Measurements from ENCODE around the gene TUBB6. TPM values are rescaled to one million over a fixed set of nuclear protein-coding genes. Genes with fewer than 3 reads are reported as not detected.
A peak's percentile ranks its signal among the peaks of the same experiment; 100 is the strongest.

TUBB6 gene
- total and polyA plus RNA-seq, 2 donors from 2014 or later, result 25.9 to 98.9 TPM

GRCh38 chr18:12293831-12294230 is 14.2 kb upstream of the TUBB6 start:
- no peak for TF ChIP-seq CTCF (IDR thresholded peaks at IDR 0.05; ENCODE audit: borderline replicate concordance, extremely low read depth, insufficient read depth)
- H3K9me3 ChIP-seq (ENCODE audit: control insufficient read depth in 2 of 3, insufficient read depth in 1 of 3, low read length in 3 of 3), result peaks cover 0 to 5% (median 0%) of the 10 kb centered on the region in 3 donors
- DNase-seq (peak in 1 of 5 donors; percentile 25), FAIRE-seq (no peak)
- intact Hi-C loops (cut with DNase I), result no loop called here
- H3K4me3 ChIP-seq (ENCODE audit: low read length in 3 of 3), result no peak overlapping the region
- no peaks in the 10 kb centered on the region for H3K27me3 ChIP-seq (ENCODE audit: control insufficient read depth, insufficient read depth, low read length)
- H3K9ac ChIP-seq (ENCODE audit: low read length in 3 of 3), result no peak overlapping the region
- H3K27ac ChIP-seq (ENCODE audit: low read depth in 2 of 2, low read length in 2 of 2), result no peak overlapping the region
- H3K4me1 ChIP-seq (ENCODE audit: control insufficient read depth in 2 of 3, insufficient read depth in 2 of 3, low read depth in 1 of 3, low read length in 3 of 3), result peaks cover 0 to 1% (median 0%) of the 10 kb centered on the region in 3 donors
- H3K36me3 ChIP-seq (ENCODE audit: control insufficient read depth in 2 of 3, insufficient read depth in 3 of 3, low read length in 3 of 3), result no peaks in the 10 kb centered on the region

- DNase-seq, result peak in 1 of 5 donors; percentile 21
- no peak overlapping the region for H3K27ac ChIP-seq (ENCODE audit: low read depth in 2 of 2, low read length in 2 of 2)
- H3K27me3 ChIP-seq (ENCODE audit: control insufficient read depth, insufficient read depth, low read length), result no peaks in the 10 kb centered on the region
- no peak for TF ChIP-seq CTCF (IDR thresholded peaks at IDR 0.05; ENCODE audit: borderline replicate concordance, extremely low read depth, insufficient read depth)
- H3K9me3 ChIP-seq (ENCODE audit: control insufficient read depth in 2 of 3, insufficient read depth in 1 of 3, low read length in 3 of 3), result peaks cover 0 to 5% (median 0%) of the 10 kb centered on the region in 3 donors
- no peak overlapping the region for H3K4me3 ChIP-seq (ENCODE audit: low read length in 3 of 3)
- no peak overlapping the region for H3K9ac ChIP-seq (ENCODE audit: low read length in 3 of 3)
- no peaks in the 10 kb centered on the region for H3K36me3 ChIP-seq (ENCODE audit: control insufficient read depth in 2 of 3, insufficient read depth in 3 of 3, low read length in 3 of 3)
- H3K4me1 ChIP-seq (ENCODE audit: control insufficient read depth in 2 of 3, insufficient read depth in 2 of 3, low read depth in 1 of 3, low read length in 3 of 3), result no peaks in the 10 kb centered on the region
- intact Hi-C loops (cut with DNase I), result no loop called here
- no peak for FAIRE-seq
Observed at GRCh38 chr18:12295389-12296086, 12.5 kb upstream of the TUBB6 start.

DNA sequence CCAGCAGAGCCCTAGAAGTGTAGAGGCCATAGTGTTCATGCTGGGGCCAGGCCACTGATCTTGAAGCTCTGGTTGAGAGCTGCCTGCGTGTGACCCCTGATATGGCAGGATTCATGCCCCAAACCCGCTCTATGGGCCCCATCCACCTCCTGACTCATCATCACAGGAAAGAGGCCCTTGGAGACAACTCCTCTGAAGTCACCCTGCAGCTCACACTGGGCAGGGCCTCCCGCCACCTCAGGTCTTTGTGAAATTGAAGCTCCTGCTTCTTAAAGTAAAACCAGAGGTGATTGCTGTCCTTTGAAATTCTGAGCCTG is 12.0 kb upstream of the TUBB6 start:
- Histone ChIP-seq H3K9me3 (ENCODE audit: control insufficient read depth in 2 of 3, insufficient read depth in 1 of 3, low read length in 3 of 3) (peaks cover 0 to 5% (median 0%) of the 10 kb centered on the region in 3 donors), H3K4me1 (ENCODE audit: control insufficient read depth in 2 of 3, insufficient read depth in 2 of 3, low read depth in 1 of 3, low read length in 3 of 3) (no peaks in the 10 kb centered on the region), H3K27me3 (ENCODE audit: control insufficient read depth, insufficient read depth, low read length) (no peaks in the 10 kb centered on the region), H3K36me3 (ENCODE audit: control insufficient read depth in 2 of 3, insufficient read depth in 3 of 3, low read length in 3 of 3) (no peaks in the 10 kb centered on the region), H3K9ac (ENCODE audit: low read length in 3 of 3) (no peak overlapping the region), H3K27ac (ENCODE audit: low read depth in 2 of 2, low read length in 2 of 2) (no peak overlapping the region), H3K4me3 (ENCODE audit: low read length in 3 of 3) (no peak overlapping the region)
- DNase-seq (no peak), FAIRE-seq (no peak)
- TF ChIP-seq CTCF (IDR thresholded peaks at IDR 0.05; ENCODE audit: borderline replicate concordance, extremely low read depth, insufficient read depth), result no peak
- intact Hi-C loops (cut with DNase I), result no loop called here

DNA sequence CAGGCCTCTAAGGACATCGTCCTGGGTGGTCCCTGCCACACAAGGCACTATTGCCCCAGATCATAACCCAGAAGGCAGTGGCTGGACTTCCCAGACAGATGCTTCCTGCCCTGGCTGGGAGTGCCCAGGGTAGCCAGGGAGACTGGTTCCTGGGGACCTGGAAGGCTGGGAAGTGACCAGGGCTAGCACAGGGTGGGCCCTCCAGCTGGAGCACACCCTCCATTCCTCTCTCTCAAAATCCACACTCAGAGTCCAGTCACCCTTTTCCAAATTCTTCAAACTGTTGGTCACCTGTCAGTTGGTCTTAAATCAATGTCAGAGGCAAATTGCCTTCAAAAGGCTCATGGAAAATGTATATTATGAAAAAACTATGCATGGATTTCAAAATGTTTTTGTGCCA is 11.6 kb upstream of the TUBB6 start:
- no peak overlapping the region for H3K9ac ChIP-seq (ENCODE audit: low read length in 3 of 3)
- no peaks in the 10 kb centered on the region for H3K27me3 ChIP-seq (ENCODE audit: control insufficient read depth, insufficient read depth, low read length)
- no peak overlapping the region for H3K27ac ChIP-seq (ENCODE audit: low read depth in 2 of 2, low read length in 2 of 2)
- intact Hi-C loops (cut with DNase I), result no loop called here
- DNase-seq, result peak in 1 of 5 donors; percentile 14
- no peak for FAIRE-seq
- H3K4me1 ChIP-seq (ENCODE audit: control insufficient read depth in 2 of 3, insufficient read depth in 2 of 3, low read depth in 1 of 3, low read length in 3 of 3), result no peaks in the 10 kb centered on the region
- no peaks in the 10 kb centered on the region for H3K36me3 ChIP-seq (ENCODE audit: control insufficient read depth in 2 of 3, insufficient read depth in 3 of 3, low read length in 3 of 3)
- TF ChIP-seq CTCF (IDR thresholded peaks at IDR 0.05; ENCODE audit: borderline replicate concordance, extremely low read depth, insufficient read depth), result no peak
- peaks cover 0 to 5% (median 0%) of the 10 kb centered on the region in 3 donors for H3K9me3 ChIP-seq (ENCODE audit: control insufficient read depth in 2 of 3, insufficient read depth in 1 of 3, low read length in 3 of 3)
- no peak overlapping the region for H3K4me3 ChIP-seq (ENCODE audit: low read length in 3 of 3)
